Sigmoid colon (tissue), 7 donors: Measurements from ENCODE around the gene TBC1D10A. TPM values are rescaled to one million over a fixed set of nuclear protein-coding genes. Genes with fewer than 3 reads are reported as not detected.

Experiments used
- DNase-seq: peaks from one replicate; pipeline ENCODE4 v3.0.0-alpha.2; 2019
- H3K27ac ChIP-seq, 4 donors: fragments of 200-600 bp; sonication (generic); one replicate each; pipeline ENCODE4 v1.5.1; 2016 to 2019; ENCODE audit warnings: mild to moderate bottlenecking in 1 of 4
- H3K27me3 ChIP-seq, 3 donors: fragments of 200-600 bp; sonication (generic); one replicate each; pipeline ENCODE4 v1.5.1; 2019; ENCODE audit warnings: mild to moderate bottlenecking in 1 of 3
- H3K36me3 ChIP-seq, 4 donors: fragments of 200-600 bp; sonication (generic); one replicate each; pipeline ENCODE4 v1.5.1; 2016 to 2019
- H3K4me1 ChIP-seq, 4 donors: fragments of 200-600 bp; sonication (generic); one replicate each; pipeline ENCODE4 v1.5.1; 2017 to 2019
- H3K4me3 ChIP-seq, 4 donors: fragments of 200-600 bp; sonication (generic); one replicate each; pipeline ENCODE4 v1.5.1; 2017 to 2019; ENCODE audit warnings: mild to moderate bottlenecking in 2 of 4, moderate library complexity in 1 of 4
- H3K9me3 ChIP-seq, 4 donors: fragments of 200-600 bp in 3 of 4; sonication (generic) in 3 of 4; one replicate each; pipeline versions ENCODE4 v1.5.1 to v1.6.1; 2013 to 2019
- EP300 ChIP-seq, 4 donors: sonication (generic); formaldehyde crosslinking; IDR thresholded peaks; one replicate each; pipeline ENCODE4 v1.6.1; 2017; ENCODE audit warnings: antibody characterized with exemption in 4 of 4
- POLR2A ChIP-seq, 2 donors: fragments of 450-650 bp; IDR thresholded peaks; one replicate each; pipeline ENCODE4 v1.6.1; 2016; ENCODE audit warnings: antibody characterized with exemption in 2 of 2, mild to moderate bottlenecking in 2 of 2, moderate library complexity in 2 of 2
- POLR2AphosphoS5 ChIP-seq, 4 donors: sonication (generic); formaldehyde crosslinking; IDR thresholded peaks; one replicate each; pipeline ENCODE4 v1.6.1; 2017; ENCODE audit warnings: antibody characterized with exemption in 4 of 4
- WGBS, 2 donors: extraction: QIAGEN DNeasy Blood & Tissue Kit; methylation state at CpG; one replicate each; pipeline ENCODE4 v1.1.7; 2013; 5-methylcytosine and 5-hydroxymethylcytosine counted together
- intact Hi-C: fragments of 100-400 bp; cut with DNase I; formaldehyde crosslinking; loops from one replicate; pipeline ENCODE4 v1.15.1; 2023
- polyA plus RNA-seq, 3 donors: library from polyadenylated mRNA; stranded (reverse); fragments of 200-250 nt; gene quantifications; one replicate each; pipeline ENCODE4 v1.2.3, GENCODE V29; 2013
- total RNA-seq, 4 donors: library from RNA; depleted of rRNA; stranded (reverse); fragments of >200 nt; gene quantifications; one replicate each; pipeline ENCODE4 v1.1.0, GENCODE V29; 2016
- TF ChIP-seq, protein P1 (sequence below), 4 experiments: fragments of 450-650 bp in 3 of 4; fragments of 200-600 bp in 1 of 4; IDR thresholded peaks; one replicate each; pipeline ENCODE4 v1.5.1; 2016 to 2019; ENCODE audit warnings: antibody characterized with exemption in 4 of 4, mild to moderate bottlenecking in 3 of 4, moderate library complexity in 2 of 4
- donor health status: healthy with polysubstance abuse.
- donor health status: Bipolar disorder and iron deficiency.
- donor health status: healthy.

The TBC1D10A gene, protein sequence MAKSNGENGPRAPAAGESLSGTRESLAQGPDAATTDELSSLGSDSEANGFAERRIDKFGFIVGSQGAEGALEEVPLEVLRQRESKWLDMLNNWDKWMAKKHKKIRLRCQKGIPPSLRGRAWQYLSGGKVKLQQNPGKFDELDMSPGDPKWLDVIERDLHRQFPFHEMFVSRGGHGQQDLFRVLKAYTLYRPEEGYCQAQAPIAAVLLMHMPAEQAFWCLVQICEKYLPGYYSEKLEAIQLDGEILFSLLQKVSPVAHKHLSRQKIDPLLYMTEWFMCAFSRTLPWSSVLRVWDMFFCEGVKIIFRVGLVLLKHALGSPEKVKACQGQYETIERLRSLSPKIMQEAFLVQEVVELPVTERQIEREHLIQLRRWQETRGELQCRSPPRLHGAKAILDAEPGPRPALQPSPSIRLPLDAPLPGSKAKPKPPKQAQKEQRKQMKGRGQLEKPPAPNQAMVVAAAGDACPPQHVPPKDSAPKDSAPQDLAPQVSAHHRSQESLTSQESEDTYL
- total RNA-seq (10 to 100 TPM; 12.5 to 31.0 (median 26.8) TPM), polyA plus RNA-seq (10 to 100 TPM; 28.8 to 35.4 (median 29.1) TPM)

DNA sequence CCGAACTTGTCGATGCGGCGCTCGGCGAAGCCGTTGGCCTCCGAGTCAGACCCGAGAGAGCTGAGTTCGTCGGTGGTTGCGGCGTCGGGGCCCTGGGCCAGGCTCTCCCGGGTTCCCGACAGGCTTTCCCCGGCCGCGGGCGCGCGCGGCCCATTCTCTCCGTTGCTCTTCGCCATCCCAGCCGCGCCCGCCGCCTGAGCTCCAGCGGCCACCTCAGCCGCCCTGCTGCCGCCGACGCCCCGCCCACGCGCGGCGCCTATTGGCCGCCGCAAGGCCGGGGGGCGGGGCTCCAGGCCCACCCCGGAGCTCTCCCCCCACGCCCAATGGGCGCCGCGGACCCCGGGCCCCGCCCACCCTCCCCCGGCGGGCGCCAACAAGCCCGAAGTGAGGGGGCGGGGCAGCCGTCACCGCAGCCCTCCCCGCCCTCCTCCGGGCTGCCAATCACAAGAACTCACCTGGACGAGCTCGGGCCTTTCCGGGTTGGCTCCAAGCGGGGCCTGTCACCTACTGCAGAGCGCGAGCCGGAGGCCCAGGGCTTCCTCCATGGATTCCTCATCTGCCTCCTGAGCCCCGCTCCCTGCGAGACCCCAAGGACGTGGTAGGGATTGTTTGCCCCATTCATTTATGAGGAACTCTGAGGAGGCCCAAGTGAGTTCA is at the start of gene TBC1D10A:
TBC1D10A (minus strand) TSS at position 236 of the 657 bp plus-strand sequence; CDS start at position 176, 60 bp downstream.
- Histone ChIP-seq H3K4me3 (peak within 1 kb of the TSS; percentile 83 to 100 (median 96)), H3K4me1 (peaks cover 0 to 48% (median 44%) of the 10 kb centered on the region in 4 donors), H3K27me3 (no peaks in the 10 kb centered on the region), H3K36me3 (peaks cover 0 to 18% (median 4%) of the 10 kb centered on the region in 4 donors), H3K9me3 (no peaks in the 10 kb centered on the region), H3K27ac (peak within 1 kb of the TSS; percentile 91 to 98 (median 92))
- WGBS, 2 donors = 0 to 1% methylated on average over 69 of the region's 69 CpGs
- DNase-seq = peak; percentile 94
- TF ChIP-seq, protein P1, sequence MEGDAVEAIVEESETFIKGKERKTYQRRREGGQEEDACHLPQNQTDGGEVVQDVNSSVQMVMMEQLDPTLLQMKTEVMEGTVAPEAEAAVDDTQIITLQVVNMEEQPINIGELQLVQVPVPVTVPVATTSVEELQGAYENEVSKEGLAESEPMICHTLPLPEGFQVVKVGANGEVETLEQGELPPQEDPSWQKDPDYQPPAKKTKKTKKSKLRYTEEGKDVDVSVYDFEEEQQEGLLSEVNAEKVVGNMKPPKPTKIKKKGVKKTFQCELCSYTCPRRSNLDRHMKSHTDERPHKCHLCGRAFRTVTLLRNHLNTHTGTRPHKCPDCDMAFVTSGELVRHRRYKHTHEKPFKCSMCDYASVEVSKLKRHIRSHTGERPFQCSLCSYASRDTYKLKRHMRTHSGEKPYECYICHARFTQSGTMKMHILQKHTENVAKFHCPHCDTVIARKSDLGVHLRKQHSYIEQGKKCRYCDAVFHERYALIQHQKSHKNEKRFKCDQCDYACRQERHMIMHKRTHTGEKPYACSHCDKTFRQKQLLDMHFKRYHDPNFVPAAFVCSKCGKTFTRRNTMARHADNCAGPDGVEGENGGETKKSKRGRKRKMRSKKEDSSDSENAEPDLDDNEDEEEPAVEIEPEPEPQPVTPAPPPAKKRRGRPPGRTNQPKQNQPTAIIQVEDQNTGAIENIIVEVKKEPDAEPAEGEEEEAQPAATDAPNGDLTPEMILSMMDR (IDR thresholded peaks at IDR 0.05) = no peak
- TF ChIP-seq POLR2A (IDR thresholded peaks at IDR 0.05) = peak; percentile 68 to 75
- no peak for TF ChIP-seq EP300 (IDR thresholded peaks at IDR 0.05)
- TF ChIP-seq POLR2AphosphoS5 (IDR thresholded peaks at IDR 0.05) = peak; percentile 65 to 93 (median 90)
- intact Hi-C loops = loop anchor here (1.0 to 2.0 kb wide), 2 partner anchors 30 to 39 kb away; partner anchors contain the start of genes CCDC157 and SF3A1

DNA sequence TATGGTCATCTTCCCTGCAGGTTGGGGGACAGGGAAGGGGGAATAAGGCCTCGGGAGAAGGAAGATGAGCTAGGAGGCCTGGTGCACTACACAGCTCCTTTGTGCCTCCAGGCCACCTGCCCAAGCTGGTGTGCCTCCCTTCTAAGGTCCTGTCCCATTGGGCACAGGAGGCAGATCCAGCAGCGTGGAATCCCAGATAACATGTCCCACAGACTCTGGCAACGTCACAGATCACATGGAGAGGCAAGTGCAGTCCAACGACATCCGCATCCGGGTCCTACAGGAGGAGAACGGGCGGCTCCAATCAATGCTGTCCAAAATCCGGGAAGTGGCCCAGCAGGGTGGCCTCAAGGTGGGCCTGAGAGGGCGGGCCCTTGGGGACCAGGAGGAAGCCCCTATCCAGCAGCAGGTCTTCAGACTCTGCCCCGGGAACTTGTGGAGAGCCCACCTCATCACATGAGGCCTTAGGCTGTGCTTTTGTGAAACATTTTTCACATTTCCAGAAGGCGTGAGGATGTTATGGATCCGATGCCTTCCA is 48.6 kb upstream of the TBC1D10A start:
- Histone ChIP-seq H3K27ac (no peak overlapping the region), H3K4me3 (no peak overlapping the region), H3K27me3 (no peaks in the 10 kb centered on the region), H3K4me1 (no peaks in the 10 kb centered on the region), H3K36me3 (peaks cover 0 to 16% (median 0%) of the 10 kb centered on the region in 4 donors), H3K9me3 (no peaks in the 10 kb centered on the region)
- no peak for TF ChIP-seq POLR2A (IDR thresholded peaks at IDR 0.05)
- TF ChIP-seq, protein P1 (IDR thresholded peaks at IDR 0.05) = no peak
- no peak for TF ChIP-seq EP300 (IDR thresholded peaks at IDR 0.05)
- no peak for TF ChIP-seq POLR2AphosphoS5 (IDR thresholded peaks at IDR 0.05)
- intact Hi-C loops = no loop called here
- no peak for DNase-seq
- 94 to 95% methylated on average over 13 of the region's 13 CpGs for WGBS, 2 donors

DNA sequence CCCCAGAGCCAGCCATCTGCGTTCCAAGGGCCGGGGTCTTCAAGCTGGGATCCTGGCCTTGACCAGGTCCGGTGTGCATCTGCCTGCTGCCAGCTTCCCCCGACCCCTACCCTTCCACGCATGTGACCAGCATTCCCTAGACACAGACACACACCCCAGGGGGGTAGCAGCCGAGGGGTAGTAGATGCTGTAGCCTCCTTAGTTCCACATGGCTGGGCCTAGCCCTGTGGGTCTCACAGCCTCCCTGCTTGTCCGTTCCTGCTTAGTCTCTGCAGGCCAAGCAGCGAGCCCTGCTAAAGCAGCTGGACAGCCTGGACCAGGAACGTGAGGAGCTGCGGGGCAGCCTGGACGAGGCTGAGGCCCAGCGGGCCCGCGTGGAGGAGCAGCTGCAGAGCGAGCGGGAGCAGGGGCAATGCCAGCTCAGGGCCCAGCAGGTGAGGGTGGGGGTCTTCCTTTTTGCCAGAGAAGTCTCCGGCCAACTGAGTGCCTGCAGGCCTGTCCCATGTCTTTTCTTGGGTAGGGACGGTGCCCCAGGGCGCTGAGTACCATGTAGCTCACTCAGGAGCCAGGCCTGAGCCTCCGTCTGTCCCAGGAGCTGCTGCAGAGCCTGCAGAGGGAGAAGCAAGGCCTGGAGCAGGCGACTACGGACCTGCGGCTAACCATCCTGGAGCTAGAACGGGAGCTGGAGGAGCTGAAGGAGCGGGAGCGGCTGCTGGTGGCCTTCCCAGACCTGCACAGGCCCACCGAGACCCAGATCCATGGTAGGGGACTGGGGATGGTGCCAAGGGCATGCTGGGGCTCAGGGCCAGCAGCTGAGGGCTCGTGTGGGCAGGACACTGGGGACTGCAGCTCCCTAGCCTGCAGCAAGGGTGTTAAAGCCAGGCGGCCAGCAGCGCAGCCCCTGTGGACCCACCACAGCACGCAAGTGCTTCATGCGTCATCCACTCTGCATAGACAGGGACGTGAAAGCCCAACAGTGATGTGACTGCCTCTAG is 46.9 kb upstream of the TBC1D10A start:
- Histone ChIP-seq H3K4me1 (no peaks in the 10 kb centered on the region), H3K27me3 (no peaks in the 10 kb centered on the region), H3K36me3 (no peaks in the 10 kb centered on the region), H3K9me3 (no peaks in the 10 kb centered on the region), H3K27ac (no peak overlapping the region), H3K4me3 (no peak overlapping the region)
- TF ChIP-seq POLR2A (IDR thresholded peaks at IDR 0.05) = no peak
- TF ChIP-seq EP300 (IDR thresholded peaks at IDR 0.05) = no peak
- TF ChIP-seq, protein P1 (IDR thresholded peaks at IDR 0.05) = no peak
- no peak for TF ChIP-seq POLR2AphosphoS5 (IDR thresholded peaks at IDR 0.05)
- no peak for DNase-seq
- 91 to 93% methylated on average over 33 of the region's 33 CpGs for WGBS, 2 donors
- intact Hi-C loops = no loop called here

DNA sequence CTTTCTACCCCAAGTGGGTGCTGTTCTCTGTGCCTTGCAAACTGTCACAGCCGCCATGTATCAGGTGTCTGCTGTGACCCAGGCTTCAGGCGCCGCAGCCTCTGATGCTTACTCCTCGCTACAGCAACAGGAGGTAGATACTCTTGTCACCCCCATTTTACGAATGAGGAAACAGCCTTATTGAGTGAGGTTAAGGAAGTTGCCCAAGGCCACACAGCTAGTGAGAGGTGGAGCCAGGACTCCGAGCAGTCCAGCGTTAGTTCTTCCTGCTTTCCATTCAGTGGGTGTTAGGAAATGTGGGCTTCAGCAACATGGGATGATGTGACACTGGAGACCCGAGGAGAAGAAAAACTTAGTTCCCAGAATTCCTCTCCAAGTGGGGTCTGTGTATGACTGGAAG is 46.2 kb upstream of the TBC1D10A start:
- Histone ChIP-seq H3K4me3 (no peak overlapping the region), H3K9me3 (no peaks in the 10 kb centered on the region), H3K36me3 (no peaks in the 10 kb centered on the region), H3K27me3 (no peaks in the 10 kb centered on the region), H3K27ac (no peak overlapping the region), H3K4me1 (no peaks in the 10 kb centered on the region)
- 60 to 78% methylated on average over 8 of the region's 8 CpGs for WGBS, 2 donors
- TF ChIP-seq POLR2A (IDR thresholded peaks at IDR 0.05) = no peak
- intact Hi-C loops = no loop called here
- no peak for DNase-seq
